HCEC 1CT (cell line): ENCODE measurements around the gene ADGRL3.

Experiments
- DNase-seq: peaks from one replicate; pipeline ENCODE4 v3.0.0-alpha.2; 2017

The ADGRL3 gene

DNA sequence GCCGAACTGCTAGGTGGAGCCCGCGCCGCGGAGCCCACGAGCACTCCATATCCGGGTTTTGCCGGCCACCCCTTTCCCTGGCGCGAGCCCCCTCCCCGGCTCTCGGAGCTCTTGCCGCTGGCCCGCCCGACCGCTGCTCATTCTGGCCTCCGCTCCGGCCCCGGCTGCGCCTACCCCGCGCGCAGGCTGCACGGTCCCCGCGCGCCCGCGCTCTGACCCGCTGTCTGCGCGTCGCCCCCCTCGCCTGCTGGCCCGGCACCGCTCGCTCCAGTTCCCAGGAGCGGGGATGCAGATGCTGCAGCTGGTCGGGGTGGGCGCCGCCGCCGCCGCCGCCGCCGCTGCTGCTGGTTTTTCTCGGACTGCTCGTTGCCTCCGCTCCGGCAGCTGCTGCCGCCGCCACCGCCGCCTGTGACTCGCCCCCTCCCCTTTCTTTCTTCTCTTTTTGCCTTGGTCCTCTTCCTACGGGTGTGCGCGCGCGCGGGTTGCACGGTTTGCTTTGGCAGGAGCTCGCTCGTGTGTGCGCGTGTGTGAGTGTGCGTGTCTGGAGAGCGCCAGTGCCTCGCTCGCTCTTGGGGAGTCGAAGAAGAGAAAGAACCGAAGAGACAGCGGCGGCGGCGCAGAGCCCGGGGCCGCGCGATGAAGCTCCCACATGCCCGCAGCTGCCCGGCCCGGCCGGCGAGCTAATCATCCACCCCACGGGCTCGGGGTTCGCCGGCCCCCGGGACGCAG lies at the start of gene ADGRL3:
Gene ADGRL3 (plus strand): TSS at position 140 of the 729 bp plus-strand sequence.
- DNase-seq, result no peak

- DNase-seq, result no peak
Observed at GRCh38 chr4:61152433-61152832, 47.7 kb upstream of the ADGRL3 start.

DNA sequence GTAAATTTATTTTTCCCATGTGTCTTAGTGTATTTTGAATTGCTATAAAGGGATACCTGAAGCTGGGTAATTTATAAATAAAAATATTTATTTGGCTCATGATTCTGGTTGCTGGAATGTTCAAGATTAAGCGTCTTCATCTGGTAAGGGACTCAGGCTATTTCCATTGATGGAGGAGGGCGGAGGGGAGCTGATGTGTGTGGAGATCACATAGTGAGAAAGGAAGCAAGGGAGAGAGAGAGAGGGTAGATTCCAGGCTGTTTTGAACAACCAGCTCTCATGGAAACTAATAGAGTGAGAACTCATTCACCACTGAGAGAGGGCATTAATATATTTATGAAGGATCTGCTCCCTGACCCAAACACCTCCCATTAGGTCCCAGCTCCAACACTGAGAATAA lies 39.6 kb upstream of the ADGRL3 start:
- no peak for DNase-seq

DNA sequence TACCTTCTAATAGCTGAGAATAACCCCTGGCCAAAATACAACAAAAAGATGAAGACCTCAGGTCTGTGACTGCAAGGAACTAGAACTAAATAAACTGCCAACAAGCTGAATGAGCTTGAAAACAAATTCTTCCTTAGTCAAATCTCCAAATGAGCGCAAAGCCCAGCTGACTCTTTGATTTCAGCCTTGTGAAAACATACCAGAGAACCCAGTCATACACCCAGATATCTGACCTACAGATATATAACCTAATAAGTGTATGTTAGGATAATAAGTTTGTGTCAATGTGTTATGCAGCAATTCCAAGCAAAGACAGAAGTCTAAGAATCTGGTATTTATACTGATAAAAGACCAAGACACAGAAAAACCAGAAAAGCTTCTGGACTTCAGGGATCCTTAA lies 38.0 kb upstream of the ADGRL3 start:
- DNase-seq, result no peak

DNA sequence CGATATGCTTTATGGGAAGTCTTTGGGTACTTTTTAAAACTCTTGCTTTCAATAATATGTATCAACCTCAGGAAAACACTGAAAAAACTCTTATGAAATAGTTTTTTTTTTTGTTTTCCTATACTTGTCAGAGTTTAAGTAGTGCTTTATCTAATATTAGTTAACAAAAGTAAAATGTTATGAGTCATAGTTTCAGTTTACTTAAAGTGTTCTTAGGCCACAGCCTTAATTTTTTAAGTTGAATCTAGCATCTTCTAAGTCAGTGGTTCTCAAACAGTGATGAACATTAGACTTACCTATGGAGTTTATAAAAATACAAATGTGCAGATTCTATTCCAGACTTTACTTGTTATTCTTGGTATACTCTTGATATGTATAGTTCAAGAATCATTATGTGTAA lies 26.3 kb upstream of the ADGRL3 start:
- no peak for DNase-seq

DNA sequence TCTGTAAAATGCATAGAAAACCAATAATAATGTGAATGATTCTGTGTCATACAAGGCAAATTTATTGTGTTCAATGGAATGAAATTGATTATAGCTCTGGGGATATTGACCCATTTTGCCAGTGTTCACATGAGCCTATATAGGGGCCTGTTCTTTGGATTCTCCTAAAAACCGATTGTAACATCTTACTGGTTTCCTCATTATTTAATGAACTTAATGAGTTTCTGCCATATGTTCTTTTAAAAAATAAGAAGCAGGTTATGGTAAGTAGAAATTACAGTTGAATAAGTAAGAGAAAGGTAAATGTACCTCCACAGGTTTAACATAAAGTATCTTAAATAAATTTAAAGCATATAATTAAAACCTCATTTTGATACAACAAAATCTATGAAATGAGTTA lies 24.6 kb upstream of the ADGRL3 start:
- no peak for DNase-seq

GRCh38 chr4:61177367-61177766 lies 22.8 kb upstream of the ADGRL3 start:
- DNase-seq, result no peak

DNA sequence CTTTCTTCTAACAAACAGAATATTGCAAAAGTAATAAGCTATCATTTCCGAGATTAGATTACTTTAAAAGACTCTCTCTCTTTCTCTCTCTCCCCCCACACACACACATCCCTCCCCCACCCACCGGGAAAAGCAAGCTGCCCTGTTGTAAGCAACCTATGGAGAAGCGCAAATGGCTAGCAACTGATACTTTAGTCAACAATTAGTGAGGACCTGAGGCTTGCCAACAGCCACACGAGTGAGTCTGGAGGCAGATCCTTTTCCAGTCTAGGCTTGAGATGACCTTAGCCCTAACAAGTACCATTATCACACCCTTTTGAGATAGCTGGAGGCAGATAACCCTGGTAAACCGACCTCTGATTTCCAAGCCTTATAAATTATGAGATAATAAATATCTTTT lies 19.7 kb upstream of the ADGRL3 start:
- DNase-seq, result no peak

GRCh38 chr4:61182915-61183314 lies 17.2 kb upstream of the ADGRL3 start:
- DNase-seq, result no peak

GRCh38 chr4:61185288-61185687 lies 14.8 kb upstream of the ADGRL3 start:
- DNase-seq, result no peak

GRCh38 chr4:61192392-61192791 lies 7.7 kb upstream of the ADGRL3 start:
- no peak for DNase-seq

GRCh38 chr4:61193863-61194262 lies 6.3 kb upstream of the ADGRL3 start:
- DNase-seq, result no peak

- DNase-seq, result no peak
Observed at GRCh38 chr4:61194571-61194970, 5.6 kb upstream of the ADGRL3 start.

DNA sequence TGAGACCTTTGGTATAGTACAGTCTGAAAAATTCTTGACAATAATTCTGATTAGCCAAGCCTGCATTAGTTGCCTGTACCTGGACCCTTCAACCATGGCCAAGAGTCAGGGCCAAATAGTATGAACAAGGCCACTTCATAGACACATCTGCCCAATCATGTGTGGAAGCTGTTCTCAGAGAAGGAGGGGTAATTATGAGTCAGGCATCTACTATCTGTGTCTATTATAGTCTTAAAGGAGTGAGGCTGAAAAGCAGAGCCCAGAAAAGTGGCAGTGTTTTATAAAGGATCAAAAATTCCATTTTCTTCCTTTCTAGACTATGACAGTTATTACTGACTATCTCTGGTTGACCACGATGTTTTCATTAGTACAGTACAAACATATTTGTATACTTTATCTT lies 5.0 kb upstream of the ADGRL3 start:
- no peak for DNase-seq

DNA sequence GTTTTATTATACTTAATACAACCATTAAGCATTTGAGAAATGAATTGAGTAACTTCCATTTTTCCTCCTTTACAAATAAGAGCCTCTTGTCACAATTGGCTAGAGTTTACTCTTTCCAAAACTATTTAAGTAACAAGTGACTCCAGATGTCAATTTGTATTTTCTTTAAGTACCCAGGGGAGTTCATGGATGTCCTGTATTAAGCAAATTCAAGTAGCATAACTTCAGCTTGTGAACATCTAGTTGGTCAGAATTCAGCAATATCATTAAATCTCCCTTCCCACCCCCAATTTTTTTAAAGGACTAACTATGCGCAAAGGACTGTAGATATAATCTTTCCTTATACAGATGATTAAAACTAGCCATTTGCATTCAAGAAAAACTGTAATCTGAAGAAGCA lies 1.4 kb upstream of the ADGRL3 start:
- DNase-seq, result no peak

- DNase-seq, result no peak
Observed at GRCh38 chr4:61199873-61200186, 296 bp upstream of the ADGRL3 start.

GRCh38 chr4:61200916-61201526 lies 895 bp downstream of the ADGRL3 start:
- no peak for DNase-seq

- DNase-seq, result no peak
Observed at GRCh38 chr4:61201561-61201960, 1.4 kb downstream of the ADGRL3 start.

DNA sequence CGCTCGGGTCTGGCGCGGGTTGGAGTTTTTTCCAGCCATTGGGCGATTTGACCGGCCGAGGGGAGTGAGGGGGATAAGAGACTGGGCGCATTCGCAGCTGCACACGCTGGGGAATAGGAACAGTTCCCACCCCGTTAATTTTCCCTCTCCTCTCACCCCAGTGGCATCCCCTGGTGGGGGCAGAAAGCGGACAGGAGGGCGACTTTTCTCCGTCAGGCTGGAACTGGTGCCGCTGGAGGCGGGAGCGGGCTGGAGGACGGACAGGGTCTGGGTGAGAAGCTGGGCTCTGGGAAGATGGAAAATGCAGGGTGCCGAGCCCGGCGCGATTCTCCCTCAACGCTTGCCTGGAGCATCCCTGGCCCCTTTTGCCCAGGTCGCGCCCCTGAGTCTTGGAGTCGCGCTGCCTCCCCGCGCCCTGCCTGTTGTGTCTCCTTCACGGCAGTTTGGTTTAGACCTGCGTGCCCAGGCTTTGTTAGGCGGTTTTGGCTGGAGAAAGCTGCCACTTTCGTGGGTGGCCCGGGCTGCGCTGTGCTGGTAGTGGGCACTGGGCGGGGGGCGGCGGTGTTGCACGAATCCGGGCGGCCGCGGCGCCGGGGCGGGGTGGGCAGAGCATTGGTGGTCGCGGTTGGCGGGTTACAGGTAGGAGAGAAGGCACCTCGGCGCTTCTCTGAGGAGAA lies 2.0 kb downstream of the ADGRL3 start:
- no peak for DNase-seq

DNA sequence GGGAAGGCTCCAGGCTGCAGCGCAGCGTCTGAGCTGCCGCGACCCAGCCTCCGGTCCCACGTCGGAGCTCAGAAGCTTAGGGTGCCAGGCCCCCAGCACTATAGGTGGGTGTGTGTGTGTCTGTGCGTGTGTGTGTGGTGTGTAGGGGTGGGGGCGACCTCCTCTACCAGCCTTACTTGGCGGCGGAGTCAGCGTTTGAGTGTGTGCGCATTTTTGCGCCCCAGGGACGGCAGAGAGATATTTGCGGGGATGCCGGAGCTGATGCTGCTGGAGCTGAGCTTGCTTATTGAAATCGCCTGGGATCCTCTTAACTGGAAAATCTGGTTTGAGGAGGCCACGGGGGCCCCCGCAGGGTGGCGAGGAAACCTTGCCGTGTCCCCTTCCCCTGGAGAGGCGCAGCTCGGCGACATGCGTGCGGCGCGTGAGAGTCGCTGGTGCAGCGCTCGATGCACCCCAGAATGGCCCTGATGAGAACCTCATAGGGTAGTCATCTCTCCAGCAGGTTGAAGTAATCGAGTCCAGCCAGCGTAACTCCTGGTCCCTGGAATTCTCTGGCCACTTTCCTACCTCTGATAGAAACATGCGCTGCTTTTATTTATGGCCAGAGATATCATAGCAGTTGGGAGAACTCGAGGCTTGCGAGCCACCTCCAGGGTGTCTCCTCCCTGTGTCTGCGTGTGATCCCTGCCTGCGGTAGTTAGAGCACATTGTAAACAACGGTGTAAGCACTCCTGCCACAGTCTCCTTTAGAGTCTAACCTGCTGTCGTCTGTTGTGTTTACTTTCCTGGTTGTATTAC lies 2.7 kb downstream of the ADGRL3 start:
- DNase-seq, result no peak

DNA sequence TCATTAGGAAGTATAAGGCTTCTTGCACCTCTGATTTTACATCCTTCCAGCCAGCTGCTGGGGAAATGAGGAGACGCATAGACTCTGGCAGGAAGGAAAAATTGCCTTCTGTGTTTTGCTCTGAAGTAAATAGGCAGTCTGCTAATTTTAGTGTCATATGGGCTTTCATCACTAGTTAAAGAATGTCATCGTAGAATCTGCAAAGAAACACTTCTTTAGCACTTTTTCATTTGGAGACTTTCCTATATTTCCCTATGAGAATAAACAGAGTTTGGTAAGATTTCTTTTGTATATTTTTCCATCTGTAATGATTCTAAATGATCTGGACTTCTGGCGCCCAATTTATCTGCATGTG lies 3.3 kb downstream of the ADGRL3 start:
- DNase-seq, result no peak

DNA sequence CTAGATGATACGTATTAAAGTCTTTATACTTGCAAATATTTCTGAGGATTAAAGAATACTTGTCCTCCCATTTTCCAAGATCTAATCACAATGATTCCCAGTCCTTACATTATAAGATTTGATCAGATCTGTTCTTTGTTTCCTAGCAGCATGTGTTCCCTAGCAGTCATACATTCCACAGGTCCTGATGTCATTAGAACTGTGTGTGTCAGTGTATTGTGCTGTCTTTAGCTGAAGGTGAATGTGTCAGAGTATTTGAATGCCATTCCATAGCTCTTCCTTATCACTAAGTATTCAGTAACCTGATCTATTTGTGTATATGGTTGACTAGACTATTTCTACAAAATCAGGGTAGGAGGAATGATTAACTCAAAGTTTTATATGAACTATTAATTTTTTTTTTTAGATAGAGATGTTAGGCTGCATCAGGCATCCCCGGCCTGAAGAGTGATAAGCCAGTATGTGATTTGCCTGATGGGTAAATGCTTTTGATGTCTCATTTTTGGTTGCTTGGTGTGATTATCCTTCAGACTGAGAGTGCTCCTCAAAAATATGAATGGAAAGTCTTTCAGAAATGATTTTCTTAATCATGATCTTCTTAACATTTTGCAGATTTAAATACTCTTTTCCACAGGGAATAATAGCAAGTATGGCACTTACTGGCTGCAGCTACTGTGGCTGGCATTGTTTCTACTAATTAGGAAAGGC lies 4.4 kb downstream of the ADGRL3 start:
- DNase-seq, result peak; percentile 1

GRCh38 chr4:61205066-61205465 lies 4.9 kb downstream of the ADGRL3 start:
- no peak for DNase-seq
